Stimulated activated CD8-positive, alpha-beta memory T cell treated with anti-CD3 and anti-CD28 coated beads, Interleukin-15, amount 100 ng/mL, for 1 hour (primary cell): ENCODE data around the gene NAT9.

Experiments
- DNase-seq: peaks from one replicate; pipeline ENCODE4 v3.0.0-alpha.2; 2020; ENCODE audit warnings: low read depth

NAT9 gene, protein sequence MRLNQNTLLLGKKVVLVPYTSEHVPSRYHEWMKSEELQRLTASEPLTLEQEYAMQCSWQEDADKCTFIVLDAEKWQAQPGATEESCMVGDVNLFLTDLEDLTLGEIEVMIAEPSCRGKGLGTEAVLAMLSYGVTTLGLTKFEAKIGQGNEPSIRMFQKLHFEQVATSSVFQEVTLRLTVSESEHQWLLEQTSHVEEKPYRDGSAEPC

DNA sequence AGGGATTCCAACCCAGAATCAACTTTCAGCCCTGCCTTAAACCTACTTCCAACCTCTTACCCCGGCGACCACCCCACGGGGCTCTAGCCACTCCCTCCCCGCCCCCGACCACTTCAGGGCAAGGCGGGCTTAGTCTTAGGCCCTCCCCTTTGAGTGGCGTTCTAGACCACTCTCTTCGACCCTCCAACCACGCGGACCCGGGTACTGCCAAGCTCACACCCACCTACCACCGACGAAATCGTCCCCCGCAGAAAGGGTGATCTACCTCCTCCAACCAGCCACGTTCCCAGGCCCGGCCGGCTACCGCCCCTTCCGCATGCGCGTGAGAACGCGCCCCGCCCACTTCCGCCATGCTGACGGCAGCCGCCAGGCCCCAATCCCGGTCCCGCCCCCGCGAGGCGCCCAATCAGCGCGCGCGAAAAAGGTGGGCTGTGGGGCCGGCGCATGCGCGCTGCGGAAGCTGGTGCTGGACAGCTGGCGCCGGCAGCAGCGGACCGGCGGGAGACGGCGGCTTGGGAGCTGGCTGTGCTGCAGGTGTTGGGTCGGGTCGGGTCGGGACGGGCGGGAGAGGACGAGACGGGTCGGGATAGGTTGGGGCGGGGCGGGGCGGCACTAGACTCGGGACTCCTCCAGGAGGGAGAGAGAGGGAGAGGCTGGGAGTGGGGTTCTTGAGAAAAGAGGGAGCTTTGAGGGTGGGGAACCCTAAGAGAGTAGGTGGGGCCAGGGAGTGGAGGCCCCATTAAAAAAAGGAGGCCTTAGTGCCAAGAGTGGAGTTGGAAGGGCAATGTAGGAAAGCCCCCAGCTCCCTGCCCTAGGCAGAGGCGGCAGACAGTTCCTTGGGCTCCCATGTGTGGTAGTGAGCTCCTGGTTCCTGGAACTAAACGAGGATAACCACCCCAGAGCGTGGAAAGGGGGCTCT lies at the start of gene NAT9:
NAT9 (minus strand) TSS at position 302 of the 919 bp plus-strand sequence. CDS start 647 bp downstream, outside the sequence.
- peak; percentile 97 for DNase-seq

DNA sequence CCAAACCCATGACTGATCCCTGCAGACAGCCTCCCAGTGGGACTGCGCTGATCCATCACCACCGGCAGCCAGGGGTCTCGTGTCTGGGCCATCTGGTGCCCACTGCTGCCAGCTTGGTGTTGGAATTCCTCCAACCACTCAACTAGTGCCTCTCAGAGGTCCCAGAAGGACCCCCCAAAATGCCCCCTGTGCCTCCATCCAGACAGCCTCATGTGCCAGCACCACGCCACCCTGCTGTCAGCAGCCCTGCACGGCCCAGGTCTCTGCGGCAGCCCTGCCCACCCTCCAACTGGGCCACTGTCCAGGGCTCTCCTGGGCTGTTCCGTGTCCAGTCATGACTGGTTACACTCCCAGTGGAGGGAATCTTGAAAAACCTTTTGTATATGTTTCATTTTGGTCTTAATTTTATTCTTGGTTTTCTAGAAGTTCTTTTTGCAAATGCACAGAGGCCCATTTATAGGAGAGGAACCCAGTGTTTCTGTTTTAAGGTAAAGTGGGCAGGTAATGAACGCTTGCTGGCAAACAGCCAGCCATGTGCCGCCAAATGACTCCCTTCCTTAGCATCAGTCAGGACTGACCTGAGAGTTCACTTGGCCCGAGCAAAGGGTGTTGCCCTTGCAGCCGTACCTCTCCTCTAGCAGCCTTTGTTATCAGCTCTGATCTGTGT lies 48.9 kb upstream of the NAT9 start:
- DNase-seq = no peak

DNA sequence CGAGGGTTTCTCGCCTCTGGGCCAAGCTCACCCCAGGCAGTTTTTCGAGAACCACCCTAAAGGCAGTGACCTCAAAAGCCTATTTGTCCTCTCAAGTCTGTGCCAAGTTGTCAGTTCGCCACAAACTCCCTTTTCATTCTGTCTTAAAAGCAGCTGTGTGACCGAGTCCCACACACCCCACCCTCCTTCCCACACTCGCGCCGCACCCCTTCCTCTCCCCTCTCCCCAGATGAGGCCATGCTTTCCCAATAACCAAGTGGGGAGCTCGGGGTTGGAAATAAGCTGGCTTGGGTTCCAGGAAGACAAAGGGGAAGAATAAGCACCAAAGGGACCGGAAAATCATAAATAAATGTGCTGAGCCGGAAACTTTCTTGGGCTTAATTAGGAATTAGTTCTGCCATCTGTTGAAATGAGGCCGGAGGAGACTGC lies 46.8 kb upstream of the NAT9 start:
- DNase-seq = no peak

DNA sequence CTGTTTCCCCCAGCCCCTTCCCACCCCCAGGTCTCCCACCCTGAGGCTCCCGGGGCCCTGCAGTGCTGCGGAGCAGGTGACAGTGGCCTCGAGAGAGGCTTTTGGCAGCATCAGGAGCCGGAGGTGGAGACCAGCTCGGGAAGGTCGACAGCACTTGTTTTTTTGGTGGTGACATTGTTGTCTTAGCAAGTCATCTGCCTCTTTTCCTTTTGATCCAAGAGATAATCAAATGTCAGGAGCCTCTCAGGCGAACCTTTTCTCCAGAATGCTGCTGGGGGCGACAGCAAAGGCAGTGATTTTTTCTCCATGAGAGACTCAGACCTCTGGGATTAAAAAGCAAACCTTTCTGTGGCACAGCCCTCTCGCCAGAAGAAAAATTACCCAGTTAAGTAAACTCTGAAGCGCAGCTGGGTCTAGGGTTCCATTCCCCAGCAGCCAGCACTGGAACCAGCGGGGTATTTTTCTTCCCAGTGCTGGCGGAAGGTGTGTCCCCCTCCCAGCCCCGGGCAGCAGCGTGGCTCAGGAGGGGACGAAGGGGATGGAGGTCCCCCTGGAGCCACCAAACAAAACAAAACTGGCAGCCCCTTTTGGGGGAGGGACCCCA lies 46.3 kb upstream of the NAT9 start:
- DNase-seq = no peak

DNA sequence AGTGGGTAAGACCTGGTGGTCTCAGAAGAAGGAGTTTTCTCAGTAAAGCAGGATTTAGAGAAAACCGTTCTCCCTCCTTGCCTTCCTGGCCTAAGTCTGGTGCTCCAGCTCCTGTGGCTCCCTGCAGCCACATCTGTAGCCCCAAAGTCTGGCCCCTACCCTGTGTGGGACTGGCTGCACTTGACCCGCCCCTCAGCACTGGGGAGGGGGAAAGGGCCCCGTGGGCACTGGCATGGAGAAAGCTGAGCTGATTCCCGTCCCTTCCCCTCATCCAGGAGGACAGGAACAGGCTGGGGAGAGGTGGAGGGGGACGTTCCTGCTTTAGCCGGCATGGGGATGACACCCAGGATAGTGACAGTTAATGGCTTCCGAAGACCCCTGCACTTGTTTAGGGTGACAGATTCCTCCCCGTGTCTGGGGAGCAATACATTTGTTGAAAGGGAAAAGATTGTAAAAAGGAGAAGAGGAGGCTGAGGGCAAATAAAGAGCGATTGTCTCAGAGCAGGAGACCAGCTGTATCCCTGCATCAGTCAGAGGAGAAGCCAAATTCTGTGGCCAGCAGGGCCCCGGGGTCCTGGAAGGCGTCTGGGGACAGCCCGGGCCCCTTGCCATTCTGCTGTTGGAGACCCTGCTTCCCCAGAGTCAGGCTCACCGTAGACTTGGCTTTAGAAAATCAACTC lies 45.6 kb upstream of the NAT9 start:
- DNase-seq = no peak

DNA sequence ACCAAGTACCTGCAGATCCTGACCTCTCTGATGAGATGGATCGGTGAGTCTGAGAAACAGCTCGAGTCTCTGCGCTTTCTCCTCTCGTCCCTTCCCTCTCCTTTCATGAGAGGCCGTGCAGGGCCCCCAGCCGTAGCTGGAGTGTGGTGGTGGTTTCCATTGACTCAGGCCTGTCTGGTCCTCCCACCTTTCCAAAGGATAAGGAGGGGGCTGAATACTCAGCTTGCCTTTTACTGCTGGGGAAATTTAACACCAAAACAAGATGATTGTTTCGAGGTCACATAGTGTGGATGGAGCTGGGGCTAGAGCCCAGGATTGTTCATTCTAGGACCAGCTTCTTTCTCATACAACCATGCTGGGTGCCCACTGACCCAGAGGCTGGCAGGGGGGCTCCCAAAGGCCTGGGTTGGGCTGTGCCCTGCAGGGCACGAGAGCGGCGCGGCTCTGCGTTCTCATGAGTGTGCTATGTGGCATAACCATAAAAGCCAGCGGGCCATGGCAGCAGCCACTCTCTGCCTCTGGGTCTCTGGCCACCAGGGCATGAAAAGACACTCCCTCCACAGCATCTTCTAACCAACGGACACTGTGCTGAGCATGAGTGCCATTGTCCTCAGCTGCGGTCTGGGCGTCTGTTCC lies 43.8 kb upstream of the NAT9 start:
- no peak for DNase-seq

DNA sequence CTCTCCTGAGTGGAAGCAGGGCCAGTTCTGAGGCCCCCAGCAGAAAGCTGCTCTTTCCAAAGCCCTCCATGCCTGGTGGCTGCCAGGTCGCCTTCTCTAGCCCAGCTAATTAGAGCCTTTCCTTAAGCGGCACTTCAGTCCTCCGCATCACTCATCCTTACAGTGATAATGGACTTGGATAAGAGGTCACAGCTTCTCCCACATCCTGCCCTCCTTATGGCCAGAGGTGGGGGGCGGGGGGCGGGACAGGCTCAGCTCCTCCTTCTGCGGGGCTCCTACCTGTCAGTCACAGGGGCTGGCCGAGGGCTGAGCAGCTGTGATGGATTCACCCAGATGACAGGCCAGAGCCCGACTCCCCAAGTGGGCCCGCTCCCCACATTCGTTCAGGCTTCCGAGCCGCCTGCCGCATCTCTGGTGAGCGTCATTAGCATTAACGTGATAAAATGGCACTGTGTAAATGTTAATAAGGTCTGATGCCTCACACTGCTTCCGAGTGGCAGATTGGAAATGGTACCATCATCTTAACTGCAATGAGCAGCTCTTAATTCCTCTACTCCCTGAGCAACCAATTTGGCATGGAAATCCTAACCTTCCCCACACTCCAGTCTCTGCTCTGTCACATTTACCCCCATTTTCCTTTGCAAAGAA lies 42.3 kb upstream of the NAT9 start:
- DNase-seq = no peak

DNA sequence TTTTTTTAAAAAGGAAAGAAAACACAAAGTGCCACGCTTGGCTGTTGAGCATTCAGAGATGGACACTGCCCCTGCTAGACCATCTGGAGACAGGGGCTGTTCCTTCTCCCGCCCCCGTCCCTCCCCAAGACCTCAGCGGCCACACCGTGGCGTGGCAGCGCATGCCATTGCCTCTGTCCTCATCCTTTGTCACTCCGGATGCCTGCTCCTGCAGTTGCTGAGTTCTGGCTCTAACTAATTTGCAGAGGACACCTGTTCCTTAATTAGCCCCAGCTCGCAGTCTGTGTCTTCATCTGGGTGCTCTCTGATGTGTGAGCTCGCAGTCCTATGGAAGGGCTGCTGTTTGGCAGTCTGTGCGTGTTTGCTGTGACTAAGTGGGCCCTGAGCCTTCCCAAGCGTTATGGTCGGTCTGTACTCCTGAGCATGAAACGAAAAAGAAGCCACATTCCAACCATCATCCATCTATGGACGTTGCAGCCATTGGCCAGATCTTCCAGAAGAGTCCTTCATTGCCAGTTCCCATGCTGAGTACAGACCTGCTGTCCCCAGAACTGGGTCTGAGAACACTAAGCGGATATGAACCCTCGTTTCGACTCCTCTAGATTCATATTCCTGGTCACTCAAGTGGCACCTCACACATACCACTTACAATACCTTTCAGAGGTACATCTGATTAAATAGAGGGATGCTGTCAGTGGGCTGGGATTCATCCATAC lies 40.9 kb upstream of the NAT9 start:
- no peak for DNase-seq

DNA sequence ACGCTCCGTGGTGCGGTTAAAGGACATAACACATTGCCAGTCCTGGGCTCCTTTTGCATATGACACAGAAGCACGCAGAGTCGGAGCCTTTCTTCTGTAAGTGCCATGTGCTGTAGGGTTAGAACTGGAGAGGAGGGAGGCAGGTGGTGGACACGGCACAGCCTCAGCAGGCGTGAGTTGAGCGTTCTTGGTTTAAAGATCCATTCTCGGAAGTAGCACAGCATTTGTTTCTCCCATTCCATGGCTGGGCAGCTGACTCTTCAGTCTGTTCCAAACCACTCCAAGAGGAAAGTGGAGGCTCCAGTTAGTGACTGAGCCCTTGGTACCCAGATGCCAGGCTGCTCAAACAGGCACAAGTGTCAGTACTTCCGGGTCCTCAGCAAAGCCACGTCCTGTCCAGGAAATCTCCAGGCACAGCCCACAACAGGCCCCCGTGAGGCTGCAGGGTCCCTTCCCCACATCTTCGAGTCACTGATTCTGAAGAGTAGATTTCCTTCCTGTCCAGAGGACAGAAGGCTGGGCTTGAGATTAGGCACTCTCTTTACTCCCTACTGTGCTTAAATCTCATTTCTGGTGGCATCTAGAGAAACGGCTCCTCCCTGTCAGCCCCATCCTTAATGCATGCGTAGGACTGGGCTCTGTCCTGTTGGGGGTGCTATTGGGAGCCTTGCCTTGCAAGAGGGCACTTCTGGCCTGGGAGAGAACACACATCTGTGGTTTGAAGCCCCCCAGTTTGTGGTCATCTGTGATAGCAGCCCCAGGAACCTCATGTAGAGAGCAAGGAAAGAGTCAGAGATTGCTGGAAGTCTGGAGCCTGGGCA lies 39.6 kb upstream of the NAT9 start:
- no peak for DNase-seq

DNA sequence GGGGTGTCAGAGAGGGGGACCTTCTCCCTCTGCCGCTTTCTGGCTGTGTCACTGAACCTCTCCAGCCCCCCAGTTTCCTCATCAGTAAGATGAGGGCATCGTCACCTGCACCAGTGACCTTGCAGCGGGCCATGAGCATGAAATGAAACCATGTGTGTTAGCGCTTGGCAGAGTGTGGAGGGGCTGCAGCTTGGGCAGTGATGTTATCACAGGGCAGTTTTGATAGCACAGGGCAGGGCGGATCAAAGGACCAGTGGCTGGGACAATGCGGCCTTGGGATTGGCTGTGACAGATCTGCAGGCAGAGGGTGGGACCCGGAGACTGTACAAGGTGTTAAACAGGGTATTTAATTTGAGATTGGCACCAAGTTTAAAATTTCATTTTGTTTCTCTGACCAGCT lies 38.9 kb upstream of the NAT9 start:
- DNase-seq = no peak

DNA sequence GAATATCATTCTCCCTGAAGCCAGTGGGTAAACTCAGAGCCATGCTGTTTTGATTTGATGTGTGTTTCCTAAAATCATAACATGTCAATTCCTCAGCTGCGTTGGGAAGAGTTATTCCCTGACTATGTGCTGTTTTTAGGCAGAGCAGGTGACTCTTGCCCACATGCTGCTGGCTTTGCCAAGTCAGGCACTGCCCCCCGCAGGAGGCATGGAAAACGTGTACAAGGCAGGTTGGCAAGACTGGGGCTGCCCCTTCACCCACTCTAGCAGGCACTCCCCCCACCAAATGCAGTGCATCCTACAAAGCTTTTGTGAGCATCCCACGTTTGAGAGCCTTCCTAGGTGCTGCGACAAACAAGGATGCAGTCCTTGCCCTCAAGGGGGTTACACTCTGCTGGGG lies 38.3 kb upstream of the NAT9 start:
- DNase-seq = no peak

DNA sequence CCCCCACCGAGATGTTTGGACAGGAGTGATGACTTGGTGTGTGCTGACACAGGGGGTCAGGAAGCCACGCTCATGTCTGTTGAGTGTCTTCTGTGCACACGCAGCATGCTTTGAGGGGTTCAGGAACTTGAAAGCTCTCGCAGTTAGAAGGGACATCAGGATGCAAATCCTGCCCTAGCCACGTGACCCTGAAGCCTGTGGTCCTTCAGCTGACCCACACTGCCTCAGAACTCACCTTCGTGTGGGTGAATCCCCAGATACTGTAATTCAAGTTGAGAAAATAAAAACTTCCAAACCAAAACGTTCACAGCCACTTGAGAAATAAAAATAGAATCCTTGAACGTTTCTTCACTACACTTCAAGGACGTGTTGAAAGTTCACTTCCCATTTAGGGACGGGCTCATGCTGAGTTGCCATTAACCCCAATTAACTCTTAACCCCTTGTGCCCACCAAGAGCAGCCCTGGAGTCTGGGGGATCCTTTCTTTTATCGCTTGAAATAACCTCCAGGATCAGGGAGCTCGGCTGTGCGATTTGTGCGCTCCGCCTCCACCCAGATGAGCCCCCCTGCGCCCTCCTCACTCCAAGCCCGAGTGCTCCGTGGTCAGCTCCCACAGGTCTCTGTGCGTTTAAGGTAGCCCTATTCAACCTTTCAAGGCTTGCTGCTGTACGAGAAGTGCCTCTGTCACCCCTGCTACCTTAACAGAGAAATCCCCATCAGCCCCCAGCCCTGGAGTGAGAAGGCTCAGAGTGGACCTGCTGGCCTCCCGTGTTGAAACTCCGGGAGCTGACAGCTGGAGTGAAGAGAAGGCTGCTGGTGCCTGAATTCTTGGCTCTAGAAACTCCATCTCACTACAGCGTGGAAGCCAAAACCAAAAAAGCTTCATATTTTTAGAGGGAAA lies 36.2 kb upstream of the NAT9 start:
- no peak for DNase-seq

DNA sequence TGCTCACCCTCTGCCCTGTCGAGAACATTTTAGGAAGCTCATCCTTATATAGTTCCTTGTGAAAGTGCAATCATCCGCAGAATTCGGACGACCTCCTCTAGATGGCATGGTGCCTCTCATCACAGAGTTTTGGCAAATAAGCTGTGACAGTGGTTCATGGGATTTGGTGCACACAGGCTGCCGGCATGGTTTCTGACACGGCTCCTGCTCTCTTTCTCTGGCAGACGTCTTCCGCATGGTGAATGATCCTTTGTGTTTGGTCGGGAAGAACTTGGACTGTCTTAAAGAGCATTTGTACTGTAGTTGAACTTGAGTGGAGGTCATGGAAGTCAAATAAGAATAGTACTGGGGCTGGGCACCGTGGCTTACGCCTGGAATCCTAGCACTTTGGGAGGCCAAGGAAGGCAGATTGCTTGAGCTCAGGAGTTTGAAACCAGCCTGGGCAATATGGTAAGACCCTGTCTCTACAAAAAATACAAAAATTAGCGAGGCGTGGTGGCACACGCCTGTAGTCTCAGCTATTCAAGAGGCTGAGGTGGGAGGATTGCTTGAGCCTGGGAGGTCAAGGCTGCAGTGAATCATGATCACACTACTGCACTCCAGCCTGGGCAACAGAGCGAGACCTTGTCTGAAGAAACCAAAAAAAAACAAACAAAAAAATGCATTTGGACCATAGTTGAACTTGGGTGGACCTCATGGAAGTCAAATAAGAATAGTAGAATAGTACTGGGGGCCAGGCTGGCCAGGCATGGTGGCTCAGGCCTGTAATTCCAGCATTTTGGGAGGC lies 34.7 kb upstream of the NAT9 start:
- DNase-seq = no peak

DNA sequence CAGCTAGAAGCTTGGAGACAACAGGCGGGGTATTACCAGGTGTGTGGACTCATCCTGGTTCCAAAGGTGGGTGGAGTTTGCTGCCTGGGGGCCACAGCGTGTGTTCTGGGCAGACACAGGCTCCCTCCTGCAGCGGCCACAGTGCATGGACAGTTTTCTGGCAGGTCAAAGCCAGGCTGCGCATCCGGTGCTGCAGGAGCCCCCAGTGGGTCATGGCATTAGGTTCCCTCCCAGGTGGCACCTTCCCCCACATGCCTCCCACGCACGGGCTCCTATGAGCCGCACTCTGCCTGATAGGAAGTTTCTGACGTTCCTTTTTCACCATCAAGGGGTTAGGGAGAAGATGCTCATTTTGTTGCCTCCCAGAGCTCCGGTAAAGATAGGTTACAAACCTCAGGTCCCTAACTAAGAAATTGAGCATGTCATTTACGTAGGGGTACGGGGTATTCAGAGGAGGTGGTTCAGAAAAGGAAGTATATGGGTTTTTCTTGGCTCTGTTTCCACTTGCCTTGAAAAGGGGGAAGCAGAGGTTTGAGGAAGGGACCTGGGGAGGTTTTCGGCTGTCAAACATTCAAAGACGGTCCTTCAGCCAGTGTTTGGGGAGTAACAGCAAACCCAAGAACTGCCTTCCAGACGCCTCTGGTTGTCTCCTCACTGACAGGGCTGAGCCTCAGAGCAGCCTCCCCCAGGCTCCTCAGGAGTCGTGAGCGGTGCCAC lies 32.7 kb upstream of the NAT9 start:
- DNase-seq = no peak

DNA sequence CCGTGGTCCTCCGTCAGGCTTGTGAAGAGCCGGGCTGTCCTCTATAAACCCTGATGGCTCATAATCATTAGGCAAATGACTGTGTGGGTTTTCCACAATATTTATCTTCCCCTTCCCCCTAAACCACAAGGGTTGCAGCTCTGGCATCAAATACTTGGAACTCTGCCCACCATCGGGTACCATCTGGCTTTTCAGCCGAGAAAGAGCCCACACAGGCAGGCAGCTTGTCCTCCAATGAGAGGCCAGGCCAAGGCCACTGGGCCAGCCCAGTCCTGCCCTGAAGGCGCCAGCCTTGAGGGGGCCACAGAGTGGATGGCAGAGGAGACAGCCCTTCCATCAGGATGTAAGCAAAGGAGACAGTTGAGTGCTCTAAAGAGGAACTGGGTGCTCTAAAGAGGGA lies 31.8 kb upstream of the NAT9 start:
- no peak for DNase-seq

DNA sequence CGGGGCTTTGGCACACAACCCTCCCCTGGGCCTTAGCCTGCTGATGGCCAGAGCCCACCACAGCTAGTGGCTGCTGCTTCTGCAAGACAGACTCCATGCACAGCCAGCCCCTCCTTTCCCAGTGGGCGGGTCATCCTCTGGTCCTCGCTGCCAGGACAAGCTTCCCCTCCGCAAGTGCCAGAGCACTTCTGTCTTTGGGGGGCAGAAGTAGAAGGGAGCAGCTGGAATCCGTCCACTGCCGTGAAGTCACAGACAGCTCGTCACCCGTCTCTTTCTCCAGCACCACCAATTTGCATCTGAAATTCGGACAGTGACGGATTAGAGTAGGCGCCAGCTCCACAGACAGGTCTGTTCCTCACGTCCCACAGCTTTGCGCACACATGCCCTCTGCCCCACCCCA lies 31.3 kb upstream of the NAT9 start:
- DNase-seq = no peak

DNA sequence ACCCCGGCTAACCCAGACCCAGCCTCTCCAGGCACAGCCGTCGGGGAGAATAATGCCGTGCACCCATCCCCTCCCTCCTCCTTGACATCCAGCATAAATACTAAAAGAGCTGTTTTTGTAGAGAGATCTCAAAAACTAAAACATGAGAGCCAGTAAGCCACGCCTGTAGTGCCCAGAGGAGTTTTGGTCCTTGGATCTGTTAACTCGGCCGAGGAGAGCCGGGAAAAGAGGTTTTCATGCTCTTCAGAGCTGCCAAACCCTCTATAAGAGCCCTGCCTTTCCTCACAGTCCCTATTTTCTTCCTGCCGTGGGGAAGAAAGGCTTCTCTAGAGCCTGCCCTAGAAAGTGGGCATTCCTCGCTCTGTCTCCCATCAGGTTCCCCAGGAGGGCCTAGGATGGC lies 30.2 kb upstream of the NAT9 start:
- DNase-seq = no peak
